ENCODE results near the gene DPY19L2.
"Not testable (repeated sequence)": the region's sequence is repeated elsewhere in the genome, so short reads cannot be mapped to it uniquely, and the experiment has no call there.

DNA sequence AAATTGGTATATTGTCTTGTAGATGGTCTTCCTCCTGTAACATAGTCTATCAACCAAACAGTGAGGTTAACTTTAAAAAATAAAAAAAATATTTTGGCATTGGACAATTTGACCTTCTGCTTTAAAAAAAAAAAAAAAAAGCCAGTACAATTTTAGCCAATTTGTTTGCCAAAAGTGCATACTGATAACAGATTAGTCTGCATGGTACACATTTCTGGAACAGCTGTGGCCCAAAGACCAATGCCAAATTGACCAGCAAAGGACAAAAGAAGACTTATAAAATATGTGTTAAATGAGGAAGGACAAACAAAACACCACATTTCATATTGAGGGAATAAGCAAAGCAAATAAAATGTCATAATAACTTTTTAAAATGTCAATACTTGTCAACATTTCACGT, 20.8 kb upstream of the DPY19L2 start:
- TF ChIP-seq, protein P1, sequence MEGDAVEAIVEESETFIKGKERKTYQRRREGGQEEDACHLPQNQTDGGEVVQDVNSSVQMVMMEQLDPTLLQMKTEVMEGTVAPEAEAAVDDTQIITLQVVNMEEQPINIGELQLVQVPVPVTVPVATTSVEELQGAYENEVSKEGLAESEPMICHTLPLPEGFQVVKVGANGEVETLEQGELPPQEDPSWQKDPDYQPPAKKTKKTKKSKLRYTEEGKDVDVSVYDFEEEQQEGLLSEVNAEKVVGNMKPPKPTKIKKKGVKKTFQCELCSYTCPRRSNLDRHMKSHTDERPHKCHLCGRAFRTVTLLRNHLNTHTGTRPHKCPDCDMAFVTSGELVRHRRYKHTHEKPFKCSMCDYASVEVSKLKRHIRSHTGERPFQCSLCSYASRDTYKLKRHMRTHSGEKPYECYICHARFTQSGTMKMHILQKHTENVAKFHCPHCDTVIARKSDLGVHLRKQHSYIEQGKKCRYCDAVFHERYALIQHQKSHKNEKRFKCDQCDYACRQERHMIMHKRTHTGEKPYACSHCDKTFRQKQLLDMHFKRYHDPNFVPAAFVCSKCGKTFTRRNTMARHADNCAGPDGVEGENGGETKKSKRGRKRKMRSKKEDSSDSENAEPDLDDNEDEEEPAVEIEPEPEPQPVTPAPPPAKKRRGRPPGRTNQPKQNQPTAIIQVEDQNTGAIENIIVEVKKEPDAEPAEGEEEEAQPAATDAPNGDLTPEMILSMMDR (IDR thresholded peaks at IDR 0.05): not testable (repeated sequence)
- TF ChIP-seq POLR2AphosphoS5 (IDR thresholded peaks at IDR 0.05): not testable (repeated sequence)

Data from gastroesophageal sphincter (tissue), 3 donors.